ENCODE data around the gene TRIM7. TPM values are rescaled to one million over a fixed set of nuclear protein-coding genes. Genes with fewer than 3 reads are reported as not detected.

Gene TRIM7
- total and polyA plus RNA-seq, 9 of the 15 experiments (the other 6 are each of a cell fraction or from before 2014, with no cell fraction given), result 2.6 to 14.9 (median 8.9) TPM

- TF ChIP-seq TAF1 (IDR thresholded peaks at IDR 0.05; ENCODE audit: control insufficient read depth, extremely low read depth, insufficient read depth, low read length, severe bottlenecking), result peak; percentile 39
These were observed 20.2 kb downstream of the TRIM7 start (continued) for GRCh38 chr5:181184845-181185216.

GRCh38 chr5:181182651-181183050 lies 22.3 kb downstream of the TRIM7 start:
- H3K9me3 ChIP-seq (replicated peaks; ENCODE audit: control insufficient read depth, insufficient read depth, low read depth, low read length), result no peaks in the 10 kb centered on the region
- no peak overlapping the region for H3K9ac ChIP-seq (ENCODE audit: insufficient read depth in 1 of 2, low read depth in 2 of 2, low read length in 2 of 2)
- POLR2A ChIA-PET, result interaction anchor here (0.6 kb wide), 1 partner anchor 25 kb away, joined by 3 read pairs; no protein-coding TSS in a partner anchor
- DNase-seq (ENCODE audit: extremely low read depth in 1 of 4, low spot score in 3 of 4) (no peak), FAIRE-seq (no peak), ATAC-seq (no peak)
- no peaks in the 10 kb centered on the region for H3K27me3 ChIP-seq (ENCODE audit: control insufficient read depth in 2 of 2, insufficient read depth in 2 of 2, low read length in 2 of 2)
- H3K4me2 ChIP-seq (ENCODE audit: insufficient read depth, low read length), result no peak overlapping the region
- H4K20me1 ChIP-seq (replicated peaks; ENCODE audit: control insufficient read depth, insufficient read depth, low read length), result 0 out of 2 replicates have a peak, but pooled peaks cover under 1% of the 10 kb centered on the region
- no peak overlapping the region for H3K27ac ChIP-seq (ENCODE audit: extremely low read depth, low read depth, low read length)
- CTCF ChIA-PET (ENCODE audit: low intra/inter-chr PET ratio), result no interaction called here
- no TSS peak for BruUV-seq (replicated peaks)
- in situ Hi-C loops (cut with MboI) (no loop called here), intact Hi-C loops (cut with micrococcal nuclease) (loop anchor here (5.0 kb wide), 1 partner anchor 320 kb away; the partner anchor contains the start of gene ZFP62)
- no peak overlapping the region for H2AFZ ChIP-seq (ENCODE audit: low read depth, low read length)
- no peak overlapping the region for H3K4me3 ChIP-seq
- peaks cover 20 to 33% of the 10 kb centered on the region in 2 experiments for H3K4me1 ChIP-seq (replicated peaks in 1 of 2; ENCODE audit: control insufficient read depth in 2 of 2, insufficient read depth in 2 of 2, low read length in 2 of 2)
- WGBS (ENCODE audit: insufficient coverage, low coverage, missing lambda C conversion rate), result 95% methylated on average over 12 of the region's 12 CpGs
- no peaks in the 10 kb centered on the region for H3K79me2 ChIP-seq (ENCODE audit: control insufficient read depth, insufficient read depth, low read length)
- H3K36me3 ChIP-seq (ENCODE audit: control insufficient read depth, insufficient read depth, low read length), result no peaks in the 10 kb centered on the region
- H3K9me1 ChIP-seq (ENCODE audit: control insufficient read depth, insufficient read depth, low read length), result no peaks in the 10 kb centered on the region
- TF ChIP-seq IRF2 (CRISPR knock-in tag; IDR thresholded peaks at IDR 0.05) (no peak), ZKSCAN8 (CRISPR knock-in tag; IDR thresholded peaks at IDR 0.05) (no peak), SLC30A9 (CRISPR knock-in tag; IDR thresholded peaks at IDR 0.05) (no peak), FOXK1 (CRISPR knock-in tag; IDR thresholded peaks at IDR 0.05; ENCODE audit: borderline replicate concordance) (no peak), ZNF639 (CRISPR knock-in tag; conservative IDR thresholded peaks at IDR 0.05 in 1 of 2, IDR thresholded peaks at IDR 0.05 in 1 of 2) (no peak), E2F1 (CRISPR knock-in tag; IDR thresholded peaks at IDR 0.05) (no peak), SRSF1 (IDR thresholded peaks at IDR 0.05; ENCODE audit: low read depth, low read length) (no peak), PML (IDR thresholded peaks at IDR 0.05; ENCODE audit: low read length) (no peak), TGIF2 (CRISPR knock-in tag; IDR thresholded peaks at IDR 0.05) (no peak), ZNF77 (CRISPR knock-in tag; IDR thresholded peaks at IDR 0.05) (no peak), TCF7 (IDR thresholded peaks at IDR 0.05; ENCODE audit: borderline replicate concordance) (no peak)
- TF ChIP-seq, protein P1, sequence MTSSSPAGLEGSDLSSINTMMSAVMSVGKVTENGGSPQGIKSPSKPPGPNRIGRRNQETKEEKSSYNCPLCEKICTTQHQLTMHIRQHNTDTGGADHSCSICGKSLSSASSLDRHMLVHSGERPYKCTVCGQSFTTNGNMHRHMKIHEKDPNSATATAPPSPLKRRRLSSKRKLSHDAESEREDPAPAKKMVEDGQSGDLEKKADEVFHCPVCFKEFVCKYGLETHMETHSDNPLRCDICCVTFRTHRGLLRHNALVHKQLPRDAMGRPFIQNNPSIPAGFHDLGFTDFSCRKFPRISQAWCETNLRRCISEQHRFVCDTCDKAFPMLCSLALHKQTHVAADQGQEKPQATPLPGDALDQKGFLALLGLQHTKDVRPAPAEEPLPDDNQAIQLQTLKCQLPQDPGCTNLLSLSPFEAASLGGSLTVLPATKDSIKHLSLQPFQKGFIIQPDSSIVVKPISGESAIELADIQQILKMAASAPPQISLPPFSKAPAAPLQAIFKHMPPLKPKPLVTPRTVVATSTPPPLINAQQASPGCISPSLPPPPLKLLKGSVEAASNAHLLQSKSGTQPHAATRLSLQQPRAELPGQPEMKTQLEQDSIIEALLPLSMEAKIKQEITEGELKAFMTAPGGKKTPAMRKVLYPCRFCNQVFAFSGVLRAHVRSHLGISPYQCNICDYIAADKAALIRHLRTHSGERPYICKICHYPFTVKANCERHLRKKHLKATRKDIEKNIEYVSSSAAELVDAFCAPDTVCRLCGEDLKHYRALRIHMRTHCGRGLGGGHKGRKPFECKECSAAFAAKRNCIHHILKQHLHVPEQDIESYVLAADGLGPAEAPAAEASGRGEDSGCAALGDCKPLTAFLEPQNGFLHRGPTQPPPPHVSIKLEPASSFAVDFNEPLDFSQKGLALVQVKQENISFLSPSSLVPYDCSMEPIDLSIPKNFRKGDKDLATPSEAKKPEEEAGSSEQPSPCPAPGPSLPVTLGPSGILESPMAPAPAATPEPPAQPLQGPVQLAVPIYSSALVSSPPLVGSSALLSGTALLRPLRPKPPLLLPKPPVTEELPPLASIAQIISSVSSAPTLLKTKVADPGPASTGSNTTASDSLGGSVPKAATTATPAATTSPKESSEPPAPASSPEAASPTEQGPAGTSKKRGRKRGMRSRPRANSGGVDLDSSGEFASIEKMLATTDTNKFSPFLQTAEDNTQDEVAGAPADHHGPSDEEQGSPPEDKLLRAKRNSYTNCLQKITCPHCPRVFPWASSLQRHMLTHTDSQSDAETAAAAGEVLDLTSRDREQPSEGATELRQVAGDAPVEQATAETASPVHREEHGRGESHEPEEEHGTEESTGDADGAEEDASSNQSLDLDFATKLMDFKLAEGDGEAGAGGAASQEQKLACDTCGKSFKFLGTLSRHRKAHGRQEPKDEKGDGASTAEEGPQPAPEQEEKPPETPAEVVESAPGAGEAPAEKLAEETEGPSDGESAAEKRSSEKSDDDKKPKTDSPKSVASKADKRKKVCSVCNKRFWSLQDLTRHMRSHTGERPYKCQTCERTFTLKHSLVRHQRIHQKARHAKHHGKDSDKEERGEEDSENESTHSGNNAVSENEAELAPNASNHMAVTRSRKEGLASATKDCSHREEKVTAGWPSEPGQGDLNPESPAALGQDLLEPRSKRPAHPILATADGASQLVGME (CRISPR knock-in tag; IDR thresholded peaks at IDR 0.05), result no peak
